GM19452 (cell line): ENCODE data around the gene TRIM54.
"Not testable (repeated sequence)": the region's sequence is repeated elsewhere in the genome, so short reads cannot be mapped to it uniquely, and the experiment has no call there.

Source experiments
- ATAC-seq: cut with Tn5 transposase; IDR thresholded peaks from one replicate; pipeline ENCODE4 v1.9.1; 2021; ENCODE audit not compliant: unreplicated experiment

TRIM54 gene

DNA sequence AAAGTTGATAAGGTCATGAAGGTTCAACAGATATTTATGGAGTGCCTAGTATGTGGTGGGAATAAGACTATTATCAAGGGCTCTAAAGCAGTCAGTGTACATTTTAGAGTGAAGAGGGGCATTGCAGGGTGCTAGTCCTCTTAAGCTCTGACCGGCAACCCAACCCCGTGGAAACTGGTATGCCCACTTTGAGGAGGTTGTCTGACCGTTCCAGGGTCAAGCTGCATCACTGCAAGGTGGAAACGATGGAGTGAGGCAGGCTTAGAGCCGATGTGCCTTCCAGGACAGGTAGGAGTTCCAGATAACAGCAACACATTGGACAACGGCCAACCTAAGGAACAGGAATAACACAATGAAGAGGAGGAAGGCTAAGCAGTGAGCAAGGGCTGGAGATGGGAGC lies 27.4 kb downstream of the TRIM54 start:
- no peak for ATAC-seq

DNA sequence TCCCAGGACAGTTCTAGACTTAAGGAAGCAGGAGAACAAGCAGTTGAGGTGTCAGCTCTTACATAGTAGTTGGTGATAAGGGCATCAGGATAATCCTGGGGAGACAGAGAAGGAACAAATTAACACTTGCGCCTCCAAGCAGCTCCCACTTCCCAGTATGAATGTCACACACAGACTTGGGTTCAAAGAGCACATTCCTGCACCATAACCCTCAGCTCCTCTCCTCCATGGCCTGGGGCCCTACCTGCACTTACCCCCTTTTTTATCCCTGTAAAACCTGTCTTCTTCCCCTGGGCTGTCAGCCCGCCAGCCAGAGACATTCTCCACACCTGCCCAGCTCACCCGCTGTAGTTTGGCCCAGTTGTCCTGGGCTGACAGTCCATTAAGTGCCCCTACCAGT lies 29.9 kb downstream of the TRIM54 start:
- ATAC-seq = no peak

DNA sequence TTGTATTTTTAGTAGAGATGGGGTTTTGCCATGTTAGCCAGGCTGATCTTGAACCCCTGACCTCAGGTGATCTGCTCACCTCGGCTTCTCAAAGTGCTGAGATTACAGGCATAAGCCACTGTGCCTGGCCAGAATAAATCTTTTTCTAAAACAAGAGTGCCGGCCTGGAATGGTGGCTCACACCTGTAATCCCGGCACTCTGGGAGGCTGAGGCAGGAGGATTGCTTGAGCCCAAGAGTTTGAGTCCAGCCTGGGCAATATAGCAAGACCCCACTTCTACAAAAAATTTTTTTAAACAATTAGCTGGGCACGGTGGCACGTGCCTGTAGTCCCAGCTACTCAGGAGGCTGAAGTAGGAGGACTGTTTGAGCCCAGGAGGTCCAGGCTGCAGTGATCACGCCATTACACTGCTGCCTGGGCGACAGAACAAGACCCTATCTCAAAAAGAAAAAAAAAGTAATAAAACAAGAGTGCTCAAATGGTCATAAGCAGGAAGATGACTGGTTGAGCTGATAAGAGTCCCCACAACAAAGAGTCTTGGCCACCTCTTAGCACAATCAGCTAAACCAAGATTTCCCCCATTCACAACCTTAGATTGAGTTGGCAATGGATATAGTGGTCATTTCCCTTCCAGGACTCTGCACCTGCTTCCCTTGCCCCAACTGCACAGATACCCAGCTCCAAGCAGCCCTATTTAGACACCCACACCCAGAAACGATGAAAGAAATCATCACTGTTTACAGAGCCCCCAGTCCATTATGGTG lies 31.8 kb downstream of the TRIM54 start:
- ATAC-seq = no peak

DNA sequence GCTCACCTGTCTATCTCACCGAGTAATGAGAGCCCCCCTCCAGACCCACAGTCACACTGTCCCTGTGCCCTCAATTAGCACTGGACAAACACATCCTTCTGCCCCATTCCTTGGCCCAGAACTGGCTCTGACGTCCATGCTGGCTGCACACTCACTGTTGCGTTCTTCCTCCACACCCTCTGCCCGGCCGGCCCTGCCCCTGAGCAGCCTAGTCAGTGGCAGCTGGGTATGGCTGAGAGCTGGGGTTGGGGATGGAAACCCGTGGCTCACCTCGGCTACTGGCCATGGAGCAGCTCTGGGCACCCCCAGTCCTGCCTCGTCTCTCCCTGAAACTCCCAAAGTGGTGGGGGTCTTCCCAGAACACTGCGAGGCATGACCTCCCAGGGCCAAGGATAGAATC lies 32.5 kb downstream of the TRIM54 start:
- no peak for ATAC-seq

- no peak for ATAC-seq
Observed at GRCh38 chr2:27315122-27315521, 32.9 kb downstream of the TRIM54 start.

DNA sequence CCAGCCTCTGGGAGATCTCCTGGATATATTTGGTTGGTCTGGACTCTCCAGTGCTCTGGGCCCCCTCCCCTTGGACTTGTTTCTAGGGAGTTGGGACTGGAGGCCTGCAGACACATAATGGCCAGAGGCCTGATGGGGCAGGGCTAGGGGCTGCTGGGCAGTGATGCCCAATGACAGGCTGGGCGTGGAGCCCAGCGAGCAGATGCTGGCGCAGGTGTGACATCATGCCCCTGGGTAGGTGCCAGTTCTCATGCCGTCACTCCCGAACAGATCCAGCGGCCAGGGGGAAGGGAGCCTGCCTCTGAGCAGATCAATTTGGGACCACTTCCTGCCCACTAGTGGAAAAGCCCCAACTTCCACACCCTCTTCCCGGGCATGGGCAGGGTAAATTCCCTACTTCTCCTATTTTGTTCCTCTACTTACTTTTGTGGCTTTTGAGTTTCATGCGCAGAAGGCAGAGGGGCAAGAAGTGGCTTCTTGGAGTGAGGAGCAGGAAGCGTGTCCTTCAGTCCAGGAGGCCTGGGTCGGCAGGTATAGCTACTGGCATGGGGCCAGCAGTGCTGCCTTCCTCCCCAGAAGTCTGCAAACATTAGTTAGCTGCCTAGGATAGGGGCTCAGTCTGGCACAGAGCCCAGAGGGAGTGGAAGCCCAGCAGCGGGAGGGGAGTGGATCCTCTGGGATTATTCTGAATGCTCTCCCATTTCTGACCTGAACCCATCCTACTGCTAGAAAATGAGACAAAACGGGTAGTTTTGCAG lies 34.6 kb downstream of the TRIM54 start:
- ATAC-seq = no peak

GRCh38 chr2:27319839-27320238 lies 37.6 kb downstream of the TRIM54 start:
- not testable (repeated sequence) for ATAC-seq

DNA sequence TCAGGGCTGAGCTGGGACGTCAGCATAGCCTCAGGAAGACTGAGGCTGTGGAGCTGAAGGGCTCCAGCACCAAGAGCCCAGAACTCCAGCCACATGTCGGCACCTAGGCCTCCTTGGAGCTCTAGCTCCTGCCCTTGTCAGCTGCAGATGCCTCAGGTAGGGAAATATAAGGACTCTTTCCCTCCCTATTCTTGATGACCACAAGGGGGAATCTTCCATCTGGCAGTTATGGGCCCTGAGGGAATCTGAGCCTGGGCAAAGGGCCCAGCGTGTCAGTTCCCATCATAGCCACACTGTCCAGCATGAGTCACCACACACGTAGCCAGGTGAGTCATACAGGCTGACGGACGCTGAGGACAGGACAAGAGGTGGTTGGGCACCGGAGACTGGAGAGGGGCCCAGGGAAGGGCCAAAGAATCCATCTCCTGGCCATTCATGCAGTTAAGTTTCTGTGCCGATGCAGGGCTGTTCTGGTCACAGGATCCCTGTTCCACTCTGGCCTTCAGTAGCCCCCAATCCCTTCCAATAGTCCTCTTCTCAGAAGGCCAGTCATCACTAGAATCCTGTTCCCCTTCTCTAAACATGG lies 38.8 kb downstream of the TRIM54 start:
- no peak for ATAC-seq

DNA sequence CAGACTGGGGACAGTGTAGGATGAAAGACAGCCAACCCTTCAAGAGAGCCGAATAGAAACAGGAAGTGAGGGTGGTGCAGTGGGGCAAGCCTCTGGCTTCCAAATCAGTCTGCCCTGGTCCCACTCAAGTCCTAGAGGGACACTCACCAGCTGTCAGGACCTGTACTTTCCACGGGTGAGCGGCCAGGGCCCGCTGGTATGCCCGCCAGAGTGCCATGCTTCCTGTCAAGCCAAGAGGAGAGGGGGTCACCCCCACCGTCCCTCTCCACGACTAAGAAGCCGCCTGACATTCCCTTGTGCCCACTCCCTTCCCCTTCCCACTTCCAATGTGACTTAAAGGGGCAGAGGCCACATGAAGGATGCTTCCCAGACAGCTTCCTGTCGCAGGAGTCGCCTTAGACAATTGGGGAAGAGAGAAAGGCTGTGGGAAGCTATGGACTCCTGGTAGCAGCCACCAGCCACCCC lies 40.1 kb downstream of the TRIM54 start:
- ATAC-seq = no peak

GRCh38 chr2:27322766-27323595 lies 40.8 kb downstream of the TRIM54 start, which contains the start of gene MPV17:
Gene MPV17, minus strand, starts transcription at chr2:27323097. Its CDS starts 580 bp downstream, at chr2:27322517.
- ATAC-seq = peak; percentile 87

- ATAC-seq = no peak
Observed at GRCh38 chr2:27323596-27324285, 41.5 kb downstream of the TRIM54 start.

DNA sequence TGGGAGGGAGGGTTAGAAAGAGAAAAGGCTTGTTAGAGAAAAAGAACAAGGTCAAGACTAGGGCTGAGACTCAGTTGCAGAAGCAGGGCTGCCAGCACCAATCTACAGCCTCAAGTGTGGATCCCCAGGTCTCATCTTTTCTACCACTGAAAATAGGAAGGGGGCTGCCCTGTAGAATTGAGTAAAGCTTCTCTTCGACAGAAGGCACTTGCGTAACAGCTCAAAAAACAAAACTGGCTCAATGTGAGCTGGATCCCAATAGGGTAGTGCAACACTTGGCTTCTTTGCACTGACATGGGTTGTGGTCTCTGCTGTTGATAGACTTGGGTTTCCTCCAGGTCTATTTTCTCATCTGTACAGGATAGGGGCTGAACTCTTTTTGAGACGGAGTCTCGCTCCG lies 42.5 kb downstream of the TRIM54 start:
- ATAC-seq = no peak

DNA sequence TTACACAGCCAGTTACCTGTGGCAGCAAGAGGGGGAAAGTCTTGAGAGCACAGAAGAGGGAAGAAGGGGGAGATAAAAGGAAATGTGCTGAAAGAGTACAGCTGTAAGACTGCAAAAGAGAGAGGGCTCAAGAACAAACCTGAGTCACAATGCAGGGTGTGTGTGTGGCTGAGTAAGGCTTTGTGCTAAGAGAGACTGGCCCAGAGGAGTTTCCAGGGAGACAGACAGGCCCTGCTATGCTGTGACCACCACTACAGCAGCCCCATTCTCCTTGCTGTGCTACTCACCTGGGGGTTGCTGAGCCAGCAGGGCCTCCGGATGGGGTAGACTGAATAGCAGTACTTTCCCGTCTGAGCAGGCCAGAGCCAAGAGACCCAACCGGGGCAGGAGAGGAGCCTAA lies 53.1 kb downstream of the TRIM54 start:
- ATAC-seq = no peak

DNA sequence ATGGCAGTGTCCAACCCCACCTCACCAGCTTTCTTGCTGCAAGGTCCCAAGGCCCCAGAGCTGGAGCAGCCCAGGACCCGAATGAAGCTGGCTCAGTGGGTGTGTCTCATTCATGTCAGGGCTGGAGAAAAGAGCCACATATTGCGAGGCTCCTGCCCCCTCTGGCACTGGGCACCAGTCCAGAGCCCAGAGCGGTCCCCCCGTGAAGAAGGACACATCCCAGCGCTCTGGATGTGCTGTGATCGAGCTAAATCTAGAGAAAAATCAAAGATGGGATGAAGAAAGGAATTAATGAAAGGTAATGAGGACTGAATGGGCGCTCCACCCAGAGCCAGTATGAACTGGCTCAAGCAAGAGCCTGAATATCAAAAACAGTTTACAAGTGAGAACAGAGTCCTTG lies 53.9 kb downstream of the TRIM54 start:
- no peak for ATAC-seq

- ATAC-seq = no peak
Observed at GRCh38 chr2:27347641-27348040, 65.4 kb downstream of the TRIM54 start.

DNA sequence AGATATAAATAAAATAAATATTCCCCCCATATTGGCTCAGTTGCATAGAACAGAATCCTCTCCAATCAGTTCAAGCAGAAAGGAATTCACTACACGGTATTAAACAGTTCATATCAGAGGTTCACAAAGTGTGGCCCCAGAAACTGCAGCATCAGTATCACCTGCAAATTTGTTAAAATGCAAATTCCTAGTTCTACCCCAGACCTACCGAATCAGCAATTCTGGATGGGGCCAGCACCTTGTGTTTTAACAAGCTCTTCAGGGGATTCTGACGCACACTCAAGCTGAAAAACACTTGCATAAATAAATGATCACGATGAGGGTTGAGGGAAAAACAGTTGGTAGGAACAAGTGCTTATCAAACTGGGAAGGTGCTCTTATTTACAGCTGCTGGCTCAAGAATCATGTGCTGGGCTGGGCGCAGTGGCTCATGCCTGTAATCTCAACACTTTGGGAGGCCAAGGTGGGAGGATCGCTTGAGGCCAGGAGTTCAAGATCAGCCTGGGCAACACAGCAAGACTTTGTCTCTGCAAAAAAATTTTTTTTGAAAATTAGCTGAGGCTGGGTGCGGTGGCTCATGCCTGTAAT lies 68.0 kb downstream of the TRIM54 start:
- no peak for ATAC-seq

DNA sequence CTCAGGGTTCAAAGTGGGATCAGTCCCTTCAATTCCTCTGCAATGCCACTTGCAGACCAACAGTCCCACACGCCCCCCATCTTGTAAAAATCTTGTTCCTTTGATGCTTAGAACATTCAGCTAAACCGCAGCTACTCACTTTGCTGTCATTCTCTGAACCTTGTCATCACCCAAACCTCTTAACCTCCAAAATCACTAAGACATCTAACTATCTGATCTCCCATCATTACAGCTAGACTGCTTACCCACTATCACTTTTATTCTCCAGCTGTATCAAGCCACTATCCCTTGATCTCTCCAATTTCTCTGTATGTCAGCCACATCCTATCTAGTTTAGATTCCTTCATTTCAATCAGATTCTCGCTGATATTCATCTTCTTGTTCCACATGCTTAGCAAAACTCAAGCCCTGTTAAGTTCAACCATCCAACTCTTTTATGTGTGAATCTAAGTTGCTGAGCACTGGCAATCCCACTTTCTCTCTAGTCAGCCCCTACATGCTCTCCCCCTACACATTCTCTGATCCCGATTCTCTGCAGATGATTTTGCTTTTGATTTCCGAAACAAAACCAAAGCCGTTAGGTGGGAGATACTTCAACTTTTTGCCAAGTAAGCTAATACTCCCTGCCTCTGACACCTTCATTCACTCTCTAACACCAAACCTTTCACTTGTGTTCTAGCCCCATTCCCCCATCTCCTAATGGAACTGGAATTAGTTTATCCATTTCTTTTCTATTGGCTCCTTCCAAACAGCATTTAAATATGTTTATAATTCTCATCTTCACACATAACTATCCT lies 69.8 kb downstream of the TRIM54 start:
- ATAC-seq = no peak

- ATAC-seq = not testable (repeated sequence)
Observed at GRCh38 chr2:27353386-27353761, 71.1 kb downstream of the TRIM54 start.
